HL-60 (cell line): ENCODE data around the gene C11orf98.
A peak's percentile ranks its signal among the peaks of the same experiment; 100 is the strongest.
"Not testable (repeated sequence)": the region's sequence is repeated elsewhere in the genome, so short reads cannot be mapped to it uniquely, and the experiment has no call there.

Experiments used
- DNase-seq, 2 experiments: peaks; one replicate each; pipeline ENCODE4 v3.0.0-alpha.2; 2010 to 2020; ENCODE audit warnings: low read depth in 1 of 2, low spot score in 1 of 2
- H3K27ac ChIP-seq: fragments of 250-450 bp; sonication (Bioruptor Pico); replicated peaks from 2 replicates; pipeline ENCODE4 v1.5.1; 2020; ENCODE audit warnings: mild to moderate bottlenecking, moderate library complexity
- H3K27me3 ChIP-seq: fragments of 250-450 bp; sonication (Bioruptor Pico); 2 replicates; pipeline ENCODE4 v1.5.1; 2021; ENCODE audit warnings: mild to moderate bottlenecking, moderate library complexity; ENCODE audit not compliant: insufficient read depth, poor library complexity, severe bottlenecking
- H3K4me3 ChIP-seq: replicated peaks from 2 replicates; pipeline ENCODE4 v1.5.1; 2011; ENCODE audit warnings: mild to moderate bottlenecking, control low read depth, low read length; ENCODE audit not compliant: insufficient read depth
- CTCF ChIP-seq: IDR thresholded peaks from one replicate; pipeline ENCODE4 v1.5.1; 2011; ENCODE audit warnings: low read length, control low read depth, inconsistent platforms; ENCODE audit not compliant: insufficient read depth
- GABPA ChIP-seq: IDR thresholded peaks from 2 replicates; pipeline ENCODE4 v1.6.1; 2012; ENCODE audit warnings: low read depth
- POLR2AphosphoS5 ChIP-seq: IDR thresholded peaks from 2 replicates; pipeline ENCODE4 v1.6.1; 2012; ENCODE audit warnings: low read depth
- SPI1 ChIP-seq: IDR thresholded peaks from 2 replicates; pipeline ENCODE4 v1.6.1; 2012; ENCODE audit warnings: low read depth, mild to moderate bottlenecking, borderline replicate concordance
- TF ChIP-seq, protein P1 (sequence below): IDR thresholded peaks from 2 replicates; pipeline ENCODE4 v1.6.1; 2012; ENCODE audit warnings: low read depth; ENCODE audit not compliant: insufficient replicate concordance

Gene C11orf98

GRCh38 chr11:62705880-62706849, 41.2 kb upstream of the C11orf98 start:
- H3K27ac ChIP-seq = peak overlapping the region; percentile 80
- H3K27me3 ChIP-seq = no peaks in the 10 kb centered on the region
- peak overlapping the region; percentile 77 for H3K4me3 ChIP-seq
- peak; percentile 87 to 89 for DNase-seq
- peak; percentile 74; the same call in 1 of the 2 replicates for TF ChIP-seq POLR2AphosphoS5
- TF ChIP-seq GABPA = peak; percentile 75
- no peak for TF ChIP-seq SPI1
- TF ChIP-seq, protein P1, sequence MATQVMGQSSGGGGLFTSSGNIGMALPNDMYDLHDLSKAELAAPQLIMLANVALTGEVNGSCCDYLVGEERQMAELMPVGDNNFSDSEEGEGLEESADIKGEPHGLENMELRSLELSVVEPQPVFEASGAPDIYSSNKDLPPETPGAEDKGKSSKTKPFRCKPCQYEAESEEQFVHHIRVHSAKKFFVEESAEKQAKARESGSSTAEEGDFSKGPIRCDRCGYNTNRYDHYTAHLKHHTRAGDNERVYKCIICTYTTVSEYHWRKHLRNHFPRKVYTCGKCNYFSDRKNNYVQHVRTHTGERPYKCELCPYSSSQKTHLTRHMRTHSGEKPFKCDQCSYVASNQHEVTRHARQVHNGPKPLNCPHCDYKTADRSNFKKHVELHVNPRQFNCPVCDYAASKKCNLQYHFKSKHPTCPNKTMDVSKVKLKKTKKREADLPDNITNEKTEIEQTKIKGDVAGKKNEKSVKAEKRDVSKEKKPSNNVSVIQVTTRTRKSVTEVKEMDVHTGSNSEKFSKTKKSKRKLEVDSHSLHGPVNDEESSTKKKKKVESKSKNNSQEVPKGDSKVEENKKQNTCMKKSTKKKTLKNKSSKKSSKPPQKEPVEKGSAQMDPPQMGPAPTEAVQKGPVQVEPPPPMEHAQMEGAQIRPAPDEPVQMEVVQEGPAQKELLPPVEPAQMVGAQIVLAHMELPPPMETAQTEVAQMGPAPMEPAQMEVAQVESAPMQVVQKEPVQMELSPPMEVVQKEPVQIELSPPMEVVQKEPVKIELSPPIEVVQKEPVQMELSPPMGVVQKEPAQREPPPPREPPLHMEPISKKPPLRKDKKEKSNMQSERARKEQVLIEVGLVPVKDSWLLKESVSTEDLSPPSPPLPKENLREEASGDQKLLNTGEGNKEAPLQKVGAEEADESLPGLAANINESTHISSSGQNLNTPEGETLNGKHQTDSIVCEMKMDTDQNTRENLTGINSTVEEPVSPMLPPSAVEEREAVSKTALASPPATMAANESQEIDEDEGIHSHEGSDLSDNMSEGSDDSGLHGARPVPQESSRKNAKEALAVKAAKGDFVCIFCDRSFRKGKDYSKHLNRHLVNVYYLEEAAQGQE = no peak
- TF ChIP-seq CTCF = no peak

- TF ChIP-seq SPI1 (no peak), GABPA (no peak), CTCF (no peak), POLR2AphosphoS5 (no peak)
- TF ChIP-seq, protein P1 = no peak
- no peak for DNase-seq
- peak overlapping the region; percentile 80 for H3K27ac ChIP-seq
Measured at GRCh38 chr11:62705413-62705812, 40.4 kb upstream of the C11orf98 start.

GRCh38 chr11:62703921-62704320, 38.9 kb upstream of the C11orf98 start:
- not testable (repeated sequence) for H3K4me3 ChIP-seq, H3K27me3 ChIP-seq, H3K27ac ChIP-seq
- DNase-seq = peak in 1 of 2 experiments; percentile 49

More at GRCh38 chr11:62705413-62705812, 40.4 kb upstream of the C11orf98 start:
- no peaks in the 10 kb centered on the region for H3K27me3 ChIP-seq
- peak overlapping the region; percentile 77 for H3K4me3 ChIP-seq

- TF ChIP-seq, protein P1 = no peak
- TF ChIP-seq GABPA (no peak), CTCF (no peak), SPI1 (no peak), POLR2AphosphoS5 (no peak)
- no peak for DNase-seq
- Histone ChIP-seq H3K27ac (no peak overlapping the region), H3K27me3 (no peaks in the 10 kb centered on the region), H3K4me3 (no peak overlapping the region)
Measured at GRCh38 chr11:62702246-62702645, 37.2 kb upstream of the C11orf98 start.
